IMR-90 (cell line): ENCODE data around the gene MAGI1. TPM values are rescaled to one million over a fixed set of nuclear protein-coding genes. Genes with fewer than 3 reads are reported as not detected.

Experiments used
- ATAC-seq: fragments of 200-7000 bp; cut with Tn5 transposase; 2 replicates; pipeline ENCODE4 v1.9.1; 2020; ENCODE audit warnings: low read depth, mild to moderate bottlenecking, moderate library complexity
- BruUV-seq: library from RNA; stranded (reverse); fragments of 400-500 nt; replicated peaks from 2 replicates; lab custom pipeline; 2021; lab: Mats Ljungman, UMichigan
- CTCF ChIA-PET: fragments of 300-600 bp; formaldehyde crosslinking; extraction: SDS; loops from one replicate; lab custom pipeline; 2021; ENCODE audit warnings: antibody characterized with exemption; lab: Yijun Ruan, JAX
- POLR2A ChIA-PET: fragments of 300-600 bp; sonication (Branson Sonifier 250); formaldehyde crosslinking; loops from one replicate; lab custom pipeline; 2022; ENCODE audit warnings: antibody characterized with exemption; ENCODE audit not compliant: unreplicated experiment; lab: Charles Lee
- DNase-seq: peaks from one replicate; pipeline ENCODE4 v3.0.0; 2013
- H2AFZ ChIP-seq: replicated peaks from 2 replicates; pipeline ENCODE3; 2013; ENCODE audit warnings: low read length, mild to moderate bottlenecking; ENCODE audit not compliant: poor library complexity
- H2AK5ac ChIP-seq: 2 replicates; pipeline ENCODE4 v1.6.1; 2013; ENCODE audit warnings: low read depth, low read length, inconsistent platforms
- H2AK9ac ChIP-seq: replicated peaks from 2 replicates; pipeline ENCODE3; 2013; ENCODE audit warnings: mild to moderate bottlenecking, low read depth, low read length, moderate library complexity; ENCODE audit not compliant: poor library complexity
- H2BK120ac ChIP-seq: 2 replicates; pipeline ENCODE4 v1.6.1; 2013; ENCODE audit warnings: low read depth, low read length, inconsistent platforms
- H2BK15ac ChIP-seq: 3 replicates; pipeline ENCODE4 v1.6.1; 2013; ENCODE audit warnings: low read depth, low read length, inconsistent platforms
- H2BK20ac ChIP-seq: 2 replicates; pipeline ENCODE4 v1.6.1; 2013; ENCODE audit warnings: low read depth, mild to moderate bottlenecking, inconsistent platforms, low read length, moderate library complexity
- H2BK5ac ChIP-seq: 2 replicates; pipeline ENCODE4 v1.6.1; 2013; ENCODE audit warnings: mild to moderate bottlenecking, low read depth, low read length, inconsistent platforms; ENCODE audit not compliant: poor library complexity, severe bottlenecking
- H3K14ac ChIP-seq: replicated peaks from 2 replicates; pipeline ENCODE4 v1.6.1; 2013; ENCODE audit warnings: low read depth, low read length, inconsistent platforms
- H3K18ac ChIP-seq: 2 replicates; pipeline ENCODE4 v1.6.1; 2013; ENCODE audit warnings: low read depth, low read length, control low read depth
- H3K23ac ChIP-seq: 2 replicates; pipeline ENCODE4 v1.6.1; 2013; ENCODE audit warnings: low read depth, low read length, inconsistent platforms
- H3K27ac ChIP-seq: 2 replicates; pipeline ENCODE4 v1.5.1; 2013; ENCODE audit warnings: mild to moderate bottlenecking, control low read depth, low read length; ENCODE audit not compliant: insufficient read depth
- H3K27me3 ChIP-seq: 2 replicates; pipeline ENCODE4 v1.6.1; 2013; ENCODE audit warnings: low read length; ENCODE audit not compliant: control insufficient read depth, insufficient read depth
- H3K36me3 ChIP-seq: 2 replicates; pipeline ENCODE4 v1.6.1; 2013; ENCODE audit warnings: low read length, mixed read lengths; ENCODE audit not compliant: control insufficient read depth, insufficient read depth
- H3K4ac ChIP-seq: 2 replicates; pipeline ENCODE4 v1.6.1; 2013; ENCODE audit warnings: low read depth, low read length, inconsistent platforms
- H3K4me1 ChIP-seq: 2 replicates; pipeline ENCODE4 v1.6.1; 2013; ENCODE audit warnings: low read length, mixed read lengths; ENCODE audit not compliant: control insufficient read depth, insufficient read depth
- H3K4me2 ChIP-seq: 2 replicates; pipeline ENCODE4 v1.6.1; 2013; ENCODE audit warnings: low read depth, mild to moderate bottlenecking, control low read depth, low read length, moderate library complexity
- H3K4me3 ChIP-seq: 2 replicates; pipeline ENCODE4 v1.5.1; 2013; ENCODE audit warnings: low read depth, mild to moderate bottlenecking, control low read depth, low read length, moderate library complexity; ENCODE audit not compliant: insufficient read depth
- H3K56ac ChIP-seq: 2 replicates; pipeline ENCODE4 v1.6.1; 2013; ENCODE audit warnings: low read length, inconsistent platforms; ENCODE audit not compliant: insufficient read depth; ENCODE audit errors: extremely low read depth
- H3K79me1 ChIP-seq, 2 experiments: 2 replicates each; pipeline ENCODE4 v1.6.1; 2013; ENCODE audit warnings: low read length in 2 of 2, inconsistent platforms in 1 of 2, low read depth in 1 of 2
- H3K9ac ChIP-seq: 2 replicates; pipeline ENCODE4 v1.6.1; 2013; ENCODE audit warnings: low read depth, low read length, control low read depth
- H3K9me1 ChIP-seq: 2 replicates; pipeline ENCODE4 v1.6.1; 2013; ENCODE audit warnings: low read length, inconsistent platforms; ENCODE audit not compliant: insufficient read depth
- H3K9me3 ChIP-seq: 2 replicates; pipeline ENCODE4 v1.6.1; 2013; ENCODE audit warnings: low read length; ENCODE audit not compliant: control insufficient read depth, insufficient read depth
- H4K20me1 ChIP-seq: 2 replicates; pipeline ENCODE4 v1.6.1; 2013; ENCODE audit warnings: low read length, inconsistent platforms; ENCODE audit not compliant: insufficient read depth
- H4K5ac ChIP-seq: 2 replicates; pipeline ENCODE4 v1.6.1; 2013; ENCODE audit warnings: mild to moderate bottlenecking, low read depth, low read length, control low read depth
- H4K8ac ChIP-seq, 2 experiments: 2 replicates each; pipeline ENCODE4 v1.6.1; 2013; ENCODE audit warnings: low read depth in 2 of 2, low read length in 2 of 2, control low read depth in 1 of 2, inconsistent platforms in 1 of 2
- H4K91ac ChIP-seq: 2 replicates; pipeline ENCODE4 v1.6.1; 2013; ENCODE audit warnings: low read depth, low read length, inconsistent platforms; ENCODE audit not compliant: insufficient read depth
- BHLHE40 ChIP-seq: fragments of 150-350 bp; IDR thresholded peaks from 2 replicates; pipeline ENCODE4 v1.6.1; 2016; ENCODE audit warnings: mild to moderate bottlenecking, low read depth, low read length
- CEBPB ChIP-seq: IDR thresholded peaks from 2 replicates; pipeline ENCODE4 v1.6.1; 2012; ENCODE audit warnings: low read depth, low read length, improper control_type of control experiment
- CHD1 ChIP-seq: IDR thresholded peaks from 2 replicates; pipeline ENCODE4 v1.6.1; 2012; ENCODE audit warnings: low read depth, low read length, improper control_type of control experiment
- ELK1 ChIP-seq: fragments of 150-350 bp; IDR thresholded peaks from 2 replicates; pipeline ENCODE4 v1.6.1; 2016; ENCODE audit warnings: low read depth, mild to moderate bottlenecking, low read length, moderate library complexity, borderline replicate concordance
- FOS ChIP-seq: fragments of 150-350 bp; IDR thresholded peaks from 2 replicates; pipeline ENCODE4 v1.6.1; 2016; ENCODE audit warnings: low read depth, low read length
- MAFK ChIP-seq: IDR thresholded peaks from 2 replicates; pipeline ENCODE4 v1.6.1; 2012; ENCODE audit warnings: low read depth, low read length, improper control_type of control experiment
- MAZ ChIP-seq: IDR thresholded peaks from 2 replicates; pipeline ENCODE4 v1.6.1; 2012; ENCODE audit warnings: low read depth, mild to moderate bottlenecking, low read length, improper control_type of control experiment, moderate library complexity, borderline replicate concordance
- MXI1 ChIP-seq: IDR thresholded peaks from 2 replicates; pipeline ENCODE4 v1.6.1; 2012; ENCODE audit warnings: low read depth, mild to moderate bottlenecking, low read length, moderate library complexity, borderline replicate concordance
- NFE2L2 ChIP-seq: fragments of 150-350 bp; IDR thresholded peaks from 2 replicates; pipeline ENCODE4 v1.6.1; 2016; ENCODE audit warnings: low read depth, mild to moderate bottlenecking, low read length
- POLR2A ChIP-seq: IDR thresholded peaks from 2 replicates; pipeline ENCODE4 v1.6.1; 2012; ENCODE audit warnings: mild to moderate bottlenecking, low read depth, low read length
- RAD21 ChIP-seq: IDR thresholded peaks from 2 replicates; pipeline ENCODE4 v1.6.1; 2012; ENCODE audit warnings: low read length, improper control_type of control experiment
- RCOR1 ChIP-seq: IDR thresholded peaks from 2 replicates; pipeline ENCODE4 v1.6.1; 2012; ENCODE audit warnings: mild to moderate bottlenecking, low read length, improper control_type of control experiment; ENCODE audit not compliant: insufficient replicate concordance
- RFX5 ChIP-seq: IDR thresholded peaks from 2 replicates; pipeline ENCODE4 v1.8.0; 2012; ENCODE audit warnings: low read depth, mild to moderate bottlenecking, low read length, moderate library complexity
- SMC3 ChIP-seq: fragments of 150-350 bp; IDR thresholded peaks from 2 replicates; pipeline ENCODE4 v1.6.1; 2016; ENCODE audit warnings: low read depth, mild to moderate bottlenecking, antibody characterized with exemption, low read length, moderate library complexity
- USF2 ChIP-seq: fragments of 150-350 bp; IDR thresholded peaks from 2 replicates; pipeline ENCODE4 v1.6.1; 2017; ENCODE audit warnings: mild to moderate bottlenecking, antibody characterized with exemption, low read length, low read depth
- WGBS, 2 experiments: methylation state at CpG; one replicate each; pipeline versions ENCODE4 v1.1.5 to v1.1.7; 2013; ENCODE audit warnings: missing lambda C conversion rate in 2 of 2; ENCODE audit not compliant: insufficient read length in 1 of 2; ENCODE audit errors: extremely low coverage in 2 of 2; 5-methylcytosine and 5-hydroxymethylcytosine counted together
- dilution Hi-C: fragments of 300-500 bp; cut with HindIII; formaldehyde crosslinking; loops from one replicate; pipeline ENCODE4 v1.14.3; 2018; ENCODE audit warnings: low sequenced_read_pairs; ENCODE audit not compliant: unreplicated experiment
- in situ Hi-C: fragments of 300-500 bp; cut with MboI; formaldehyde crosslinking; loops from 3 replicates; pipeline ENCODE4 v1.14.3; 2019; ENCODE audit warnings: low sequenced_read_pairs, inconsistent platforms, mixed read lengths
- intact Hi-C: fragments of 100-400 bp; cut with micrococcal nuclease; formaldehyde crosslinking; loops from 2 replicates; pipeline ENCODE4 v1.10.0; 2022
- polyA plus RNA-seq, 3 experiments: library from polyadenylated mRNA; depleted of rRNA; stranded (reverse); fragments of >200 nt; gene quantifications; 2 replicates each; pipeline ENCODE4 v1.2.3, GENCODE V29; 2012; ENCODE audit warnings: low replicate concordance in 1 of 3
- total RNA-seq: library from RNA; depleted of rRNA; stranded (reverse); fragments of >200 nt; gene quantifications from 2 replicates; pipeline ENCODE4 v1.2.3, GENCODE V29; 2012
- TF ChIP-seq, protein P1 (sequence below): conservative IDR thresholded peaks from 2 replicates; pipeline ENCODE4 v1.5.1; 2012; ENCODE audit warnings: mild to moderate bottlenecking, low read depth, low read length, improper control_type of control experiment

Gene MAGI1
- total and polyA plus RNA-seq, 2 of the 4 experiments (the other 2 are of a cell fraction): 14.5 to 24.2 TPM

- ATAC-seq: no peak
- Histone ChIP-seq H4K20me1 (no peaks in the 10 kb centered on the region), H2AK9ac (no peak overlapping the region), H4K8ac (no peak overlapping the region), H3K79me1 (no peaks in the 10 kb centered on the region), H3K4me2 (no peak overlapping the region), H3K18ac (no peak overlapping the region), H3K9me3 (no peaks in the 10 kb centered on the region), H3K23ac (no peak overlapping the region), H3K4me3 (no peak overlapping the region), H4K5ac (no peak overlapping the region), H3K4ac (no peak overlapping the region), H3K56ac (no peak overlapping the region), H3K27me3 (no peaks in the 10 kb centered on the region), H3K4me1 (no peaks in the 10 kb centered on the region), H3K9me1 (no peaks in the 10 kb centered on the region; the same call in 1 of the 2 replicates), H3K36me3 (peaks cover 12% of the 10 kb centered on the region), H3K27ac (no peak overlapping the region), H3K9ac (no peak overlapping the region), H2BK5ac (no peak overlapping the region), H2AFZ (no peak overlapping the region), H2BK20ac (no peak overlapping the region), H4K91ac (no peak overlapping the region), H2BK15ac (no peak overlapping the region), H2BK120ac (no peak overlapping the region), H2AK5ac (no peak overlapping the region), H3K14ac (no peak overlapping the region)
- in situ Hi-C loops (no loop called here), intact Hi-C loops (no loop called here), dilution Hi-C loops (no loop called here)
- no CpG with 5 or more reads among the region's 2 CpGs for WGBS, 2 experiments
- DNase-seq: no peak
- TF ChIP-seq CEBPB: no peak
- TF ChIP-seq RAD21: no peak
- no peak for TF ChIP-seq RFX5
- TF ChIP-seq ELK1: no peak
- no peak for TF ChIP-seq MXI1
- no peak for TF ChIP-seq SMC3
- TF ChIP-seq USF2: no peak
- TF ChIP-seq, protein P1, sequence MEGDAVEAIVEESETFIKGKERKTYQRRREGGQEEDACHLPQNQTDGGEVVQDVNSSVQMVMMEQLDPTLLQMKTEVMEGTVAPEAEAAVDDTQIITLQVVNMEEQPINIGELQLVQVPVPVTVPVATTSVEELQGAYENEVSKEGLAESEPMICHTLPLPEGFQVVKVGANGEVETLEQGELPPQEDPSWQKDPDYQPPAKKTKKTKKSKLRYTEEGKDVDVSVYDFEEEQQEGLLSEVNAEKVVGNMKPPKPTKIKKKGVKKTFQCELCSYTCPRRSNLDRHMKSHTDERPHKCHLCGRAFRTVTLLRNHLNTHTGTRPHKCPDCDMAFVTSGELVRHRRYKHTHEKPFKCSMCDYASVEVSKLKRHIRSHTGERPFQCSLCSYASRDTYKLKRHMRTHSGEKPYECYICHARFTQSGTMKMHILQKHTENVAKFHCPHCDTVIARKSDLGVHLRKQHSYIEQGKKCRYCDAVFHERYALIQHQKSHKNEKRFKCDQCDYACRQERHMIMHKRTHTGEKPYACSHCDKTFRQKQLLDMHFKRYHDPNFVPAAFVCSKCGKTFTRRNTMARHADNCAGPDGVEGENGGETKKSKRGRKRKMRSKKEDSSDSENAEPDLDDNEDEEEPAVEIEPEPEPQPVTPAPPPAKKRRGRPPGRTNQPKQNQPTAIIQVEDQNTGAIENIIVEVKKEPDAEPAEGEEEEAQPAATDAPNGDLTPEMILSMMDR: no peak
- TF ChIP-seq NFE2L2: no peak
- no peak for TF ChIP-seq POLR2A
- TF ChIP-seq MAZ: no peak
- TF ChIP-seq CHD1: no peak
- TF ChIP-seq MAFK: no peak
- no peak for TF ChIP-seq FOS
- no peak for TF ChIP-seq RCOR1
- TF ChIP-seq BHLHE40: no peak
- CTCF ChIA-PET: no interaction called here
- POLR2A ChIA-PET: no interaction called here
- no TSS peak for BruUV-seq
Measured at GRCh38 chr3:65361448-65361847, 677.3 kb downstream of the MAGI1 start.
